ENCODE measurements around the gene LAIR1.

GRCh38 chr19:54352546-54352945 is 12.2 kb downstream of the LAIR1 start:
- TF ChIP-seq SP1 (IDR thresholded peaks at IDR 0.05) (no peak), MAX (IDR thresholded peaks at IDR 0.05) (no peak), RAD21 (IDR thresholded peaks at IDR 0.05) (no peak), CTCF (IDR thresholded peaks at IDR 0.05; ENCODE audit: low read depth, low read length, missing input control) (no peak)

Data from liver (tissue), 3 donors.